Stimulated activated naive CD4-positive, alpha-beta T cell (primary cell): ENCODE results near the gene ERVW-1.

Experiments used
- DNase-seq, 6 experiments: peaks; one replicate each; lab custom pipeline; 2025; lab: John Stamatoyannopoulos, UW

Gene ERVW-1

DNA sequence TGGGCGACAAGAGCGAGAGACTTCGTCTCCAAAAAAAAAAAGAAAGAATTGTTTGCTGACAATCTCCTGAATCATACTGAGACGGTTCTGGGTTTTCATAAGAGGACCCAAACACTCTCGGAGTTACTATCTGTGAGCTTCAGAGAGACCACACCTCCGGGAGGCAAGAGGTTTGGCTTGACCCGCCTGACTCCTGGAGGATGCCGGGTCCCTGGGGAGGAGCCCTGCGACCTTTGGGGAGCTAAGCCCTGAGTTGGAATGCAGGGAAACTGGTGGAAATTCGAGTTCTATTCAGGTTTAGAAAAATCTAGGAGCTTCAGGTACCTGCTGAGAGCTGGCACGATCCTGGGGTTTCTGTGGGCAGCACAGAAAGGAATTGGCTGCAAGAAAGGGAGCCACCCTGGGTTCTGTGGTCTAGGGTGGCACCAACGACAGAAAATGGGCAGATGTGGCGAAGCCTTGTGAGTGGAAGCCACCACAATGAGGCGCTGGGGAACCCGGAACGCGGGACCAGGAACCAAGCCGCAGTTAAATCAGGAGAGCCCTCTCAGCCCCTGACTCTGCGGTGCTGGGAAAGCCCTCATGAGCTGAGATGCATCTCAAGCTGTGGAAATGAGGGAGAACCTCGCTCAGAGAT is 52.3 kb downstream of the ERVW-1 start:
- DNase-seq, result peak in 3 of 6 experiments; percentile 6 to 11 (median 6)

DNA sequence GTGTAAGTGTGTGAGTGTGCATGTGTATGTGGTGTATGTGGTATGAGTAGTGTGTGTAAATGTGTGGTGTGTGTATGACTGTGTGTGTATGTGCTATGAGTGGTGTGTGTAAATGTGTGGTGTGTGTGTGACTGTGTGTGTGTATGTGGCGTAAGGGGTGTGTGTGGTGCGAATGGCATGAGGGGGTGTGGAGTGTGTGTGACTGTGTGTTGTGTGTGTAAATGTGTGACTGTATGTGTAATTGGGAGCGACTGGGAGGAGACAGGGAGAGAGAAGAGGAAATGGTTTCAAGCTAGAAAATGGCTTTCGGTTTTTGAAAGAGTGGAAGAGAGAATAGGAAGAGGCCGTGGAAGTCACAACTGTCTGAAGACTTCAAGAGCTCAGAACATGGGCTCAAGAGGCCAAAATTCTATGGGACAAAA is 54.0 kb downstream of the ERVW-1 start:
- no peak for DNase-seq

DNA sequence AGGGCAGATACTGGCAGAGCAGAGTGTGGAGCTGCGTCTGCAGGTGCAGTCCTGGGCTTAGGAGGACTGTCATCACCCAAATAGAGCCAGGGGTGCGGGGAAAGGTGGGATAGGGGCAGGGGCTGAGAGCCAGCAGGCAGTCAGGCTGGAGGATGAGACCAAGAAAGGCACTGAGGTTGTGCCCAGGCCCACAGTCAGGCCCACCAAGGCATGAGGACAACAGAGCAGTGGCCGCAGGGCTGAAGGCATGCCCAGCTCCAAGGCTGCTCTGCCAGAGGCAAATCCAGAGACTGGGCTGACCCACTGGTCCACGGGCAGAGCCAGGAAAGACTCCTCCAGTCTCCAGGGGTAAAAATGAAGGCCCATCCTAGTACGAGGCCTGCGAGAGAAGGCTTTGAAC is 54.8 kb downstream of the ERVW-1 start:
- no peak for DNase-seq

DNA sequence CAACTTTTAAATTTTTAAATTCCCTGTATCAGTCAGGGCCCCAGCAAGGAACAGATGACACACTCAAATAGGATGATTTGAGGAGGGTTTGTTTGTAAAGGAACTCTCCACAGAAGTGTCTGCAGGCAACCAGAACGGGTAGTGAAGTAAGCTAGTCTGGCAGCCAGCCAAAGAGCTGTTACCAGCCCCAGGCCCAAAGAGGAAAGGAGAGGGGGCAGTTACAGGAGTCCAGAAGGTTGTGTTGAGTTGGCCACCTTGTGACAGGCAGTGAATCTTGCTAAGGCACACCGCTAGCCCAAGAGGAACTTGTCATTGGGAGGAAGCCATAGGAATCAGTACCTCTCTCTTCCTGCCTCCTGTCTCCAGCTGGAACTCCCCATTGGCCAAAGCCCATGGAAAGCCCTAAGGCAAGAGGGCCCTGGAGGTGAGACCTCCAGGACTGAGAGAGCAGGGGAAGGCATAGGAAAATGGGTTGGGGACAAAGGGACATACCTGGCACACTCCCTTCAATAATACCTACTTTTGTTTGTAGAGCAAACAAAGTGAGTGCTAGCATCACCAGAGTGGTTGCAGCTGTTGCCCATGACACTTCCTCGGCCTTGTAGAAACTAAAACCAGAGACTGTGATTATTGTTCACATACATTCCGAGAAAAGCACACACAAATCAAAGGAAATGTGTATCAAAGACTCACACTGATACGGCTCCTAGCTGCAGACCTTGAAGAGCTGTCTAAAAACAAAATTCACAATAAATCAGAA is 55.9 kb downstream of the ERVW-1 start:
- DNase-seq, result no peak
